ENCODE measurements around the gene HHLA2.

GRCh38 chr3:108341911-108342310 is 45.6 kb downstream of the HHLA2 start:
- TF ChIP-seq CTCF (IDR thresholded peaks at IDR 0.05), result no peak
- no peak for TF ChIP-seq POLR2A (IDR thresholded peaks at IDR 0.05)
